HG03354 (cell line): ENCODE measurements around the gene CHAF1B.

Experiments used
- ATAC-seq: cut with Tn5 transposase; IDR thresholded peaks from one replicate; pipeline ENCODE4 v1.9.1; 2021; ENCODE audit warnings: mild to moderate bottlenecking; ENCODE audit not compliant: unreplicated experiment, poor library complexity, severe bottlenecking

Gene CHAF1B

GRCh38 chr21:36456729-36457414 is 71.7 kb downstream of the CHAF1B start:
- no peak for ATAC-seq

GRCh38 chr21:36459098-36459497 is 73.9 kb downstream of the CHAF1B start:
- ATAC-seq, result no peak

- ATAC-seq, result no peak
Measured at GRCh38 chr21:36460866-36461265, 75.7 kb downstream of the CHAF1B start.

GRCh38 chr21:36461277-36461917 is 76.2 kb downstream of the CHAF1B start:
- no peak for ATAC-seq

GRCh38 chr21:36461918-36462486 is 76.8 kb downstream of the CHAF1B start:
- ATAC-seq, result no peak

GRCh38 chr21:36463204-36463603 is 78.0 kb downstream of the CHAF1B start:
- no peak for ATAC-seq

GRCh38 chr21:36463991-36464390 is 78.8 kb downstream of the CHAF1B start:
- ATAC-seq, result no peak

- no peak for ATAC-seq
Measured at GRCh38 chr21:36464590-36464989, 79.4 kb downstream of the CHAF1B start.

GRCh38 chr21:36465478-36465877 is 80.3 kb downstream of the CHAF1B start:
- no peak for ATAC-seq

- no peak for ATAC-seq
Measured at GRCh38 chr21:36466061-36466511, 80.9 kb downstream of the CHAF1B start.
